Esophagus squamous epithelium (tissue), 5 donors: ENCODE data around the gene INMT. TPM values are rescaled to one million over a fixed set of nuclear protein-coding genes. Genes with fewer than 3 reads are reported as not detected.

ENCODE experiments used
- DNase-seq: peaks from one replicate; lab custom pipeline; 2025; lab: John Stamatoyannopoulos, UW
- H3K27ac ChIP-seq, 4 donors: fragments of 200-600 bp; sonication (generic); one replicate each; pipeline ENCODE4 v1.5.1; 2016 to 2019; ENCODE audit warnings: mild to moderate bottlenecking in 1 of 4
- H3K27me3 ChIP-seq, 4 donors: fragments of 200-600 bp; sonication (generic); 1 replicate in 3 of 4; 2 replicates in 1 of 4; pipeline versions ENCODE4 v1.5.1 to v1.6.0; 2017 to 2021; ENCODE audit warnings: antibody characterized with exemption in 1 of 4
- H3K36me3 ChIP-seq, 3 donors: fragments of 200-600 bp; sonication (generic); one replicate each; pipeline ENCODE4 v1.5.1; 2016 to 2019
- H3K4me1 ChIP-seq, 3 donors: fragments of 200-600 bp; sonication (generic); one replicate each; pipeline ENCODE4 v1.5.1; 2017 to 2019
- H3K4me3 ChIP-seq, 4 donors: fragments of 200-600 bp; sonication (generic); 1 replicate in 3 of 4; 2 replicates in 1 of 4; pipeline ENCODE4 v1.5.1; 2016 to 2019; ENCODE audit warnings: mild to moderate bottlenecking in 2 of 4, moderate library complexity in 1 of 4
- H3K9me3 ChIP-seq, 3 donors: fragments of 200-600 bp; sonication (generic); one replicate each; pipeline ENCODE4 v1.5.1; 2016 to 2019
- POLR2A ChIP-seq, 4 donors: fragments of 450-650 bp; IDR thresholded peaks; one replicate each; pipeline ENCODE4 v1.6.1; 2017; ENCODE audit warnings: antibody characterized with exemption in 4 of 4, mild to moderate bottlenecking in 4 of 4, moderate library complexity in 3 of 4
- WGBS, 2 donors: methylation state at CpG; one replicate each; pipeline ENCODE4 v1.1.5; 2018; 5-methylcytosine and 5-hydroxymethylcytosine counted together
- intact Hi-C: fragments of 100-400 bp; cut with DNase I; formaldehyde crosslinking; loops from one replicate; pipeline ENCODE4 v1.15.0; 2022
- total RNA-seq, 4 donors: library from RNA; depleted of rRNA; stranded (reverse); fragments of >200 nt; gene quantifications; one replicate each; pipeline ENCODE4 v1.1.0, GENCODE V29; 2016
- TF ChIP-seq, protein P1 (sequence below), 6 experiments: fragments of 450-650 bp in 4 of 6; fragments of 200-600 bp in 2 of 6; sonication (generic) in 2 of 6; IDR thresholded peaks; one replicate each; pipeline ENCODE4 v1.5.1; 2016 to 2019; ENCODE audit warnings: antibody characterized with exemption in 6 of 6, mild to moderate bottlenecking in 4 of 6, moderate library complexity in 4 of 6
- donor health status: DM: yes; HTN: yes; CAD: no.

INMT gene
- total RNA-seq, 4 donors from 2014 or later: 0.76 to 40.2 (median 7.8) TPM

- intact Hi-C loops: no loop called here
- peaks cover 0 to 11% (median 0%) of the 10 kb centered on the region in 3 donors for H3K4me1 ChIP-seq
- H3K4me3 ChIP-seq: no peak overlapping the region
- WGBS, 2 donors: 88 to 89% methylated on average over 1 to 4 of the region's 4 CpGs
- H3K36me3 ChIP-seq: peaks cover 0 to 18% (median 0%) of the 10 kb centered on the region in 3 donors
- H3K9me3 ChIP-seq: no peaks in the 10 kb centered on the region
- no peak for TF ChIP-seq POLR2A (IDR thresholded peaks at IDR 0.05)
- TF ChIP-seq, protein P1, sequence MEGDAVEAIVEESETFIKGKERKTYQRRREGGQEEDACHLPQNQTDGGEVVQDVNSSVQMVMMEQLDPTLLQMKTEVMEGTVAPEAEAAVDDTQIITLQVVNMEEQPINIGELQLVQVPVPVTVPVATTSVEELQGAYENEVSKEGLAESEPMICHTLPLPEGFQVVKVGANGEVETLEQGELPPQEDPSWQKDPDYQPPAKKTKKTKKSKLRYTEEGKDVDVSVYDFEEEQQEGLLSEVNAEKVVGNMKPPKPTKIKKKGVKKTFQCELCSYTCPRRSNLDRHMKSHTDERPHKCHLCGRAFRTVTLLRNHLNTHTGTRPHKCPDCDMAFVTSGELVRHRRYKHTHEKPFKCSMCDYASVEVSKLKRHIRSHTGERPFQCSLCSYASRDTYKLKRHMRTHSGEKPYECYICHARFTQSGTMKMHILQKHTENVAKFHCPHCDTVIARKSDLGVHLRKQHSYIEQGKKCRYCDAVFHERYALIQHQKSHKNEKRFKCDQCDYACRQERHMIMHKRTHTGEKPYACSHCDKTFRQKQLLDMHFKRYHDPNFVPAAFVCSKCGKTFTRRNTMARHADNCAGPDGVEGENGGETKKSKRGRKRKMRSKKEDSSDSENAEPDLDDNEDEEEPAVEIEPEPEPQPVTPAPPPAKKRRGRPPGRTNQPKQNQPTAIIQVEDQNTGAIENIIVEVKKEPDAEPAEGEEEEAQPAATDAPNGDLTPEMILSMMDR (IDR thresholded peaks at IDR 0.05): no peak
- H3K27me3 ChIP-seq: no peaks in the 10 kb centered on the region
- DNase-seq: no peak
- no peak overlapping the region for H3K27ac ChIP-seq
Observed at GRCh38 chr7:30776971-30777370, 25.0 kb downstream of the INMT start.

- no peaks in the 10 kb centered on the region for H3K27me3 ChIP-seq
- H3K36me3 ChIP-seq: peaks cover 0 to 31% (median 0%) of the 10 kb centered on the region in 3 donors
- intact Hi-C loops: no loop called here
- WGBS, 2 donors: 83 to 85% methylated on average over 14 to 15 of the region's 15 CpGs
- peak overlapping the region in 1 of 4 donors; percentile 60 for H3K27ac ChIP-seq
- TF ChIP-seq, protein P1 (IDR thresholded peaks at IDR 0.05): no peak
- TF ChIP-seq POLR2A (IDR thresholded peaks at IDR 0.05): no peak
- H3K4me1 ChIP-seq: no peaks in the 10 kb centered on the region
- no peaks in the 10 kb centered on the region for H3K9me3 ChIP-seq
- DNase-seq: no peak
- H3K4me3 ChIP-seq: no peak overlapping the region
Observed at GRCh38 chr7:30778255-30779025, 26.5 kb downstream of the INMT start.

- TF ChIP-seq POLR2A (IDR thresholded peaks at IDR 0.05): no peak
- TF ChIP-seq, protein P1 (IDR thresholded peaks at IDR 0.05): no peak
- no peak for DNase-seq
- Histone ChIP-seq H3K36me3 (peaks cover 0 to 43% (median 0%) of the 10 kb centered on the region in 3 donors), H3K9me3 (no peaks in the 10 kb centered on the region), H3K27me3 (no peaks in the 10 kb centered on the region), H3K4me3 (no peak overlapping the region), H3K27ac (no peak overlapping the region), H3K4me1 (no peaks in the 10 kb centered on the region)
- 72 to 83% methylated on average over 5 of the region's 5 CpGs for WGBS, 2 donors
- intact Hi-C loops: no loop called here
Observed at GRCh38 chr7:30779574-30779973, 27.6 kb downstream of the INMT start.

DNA sequence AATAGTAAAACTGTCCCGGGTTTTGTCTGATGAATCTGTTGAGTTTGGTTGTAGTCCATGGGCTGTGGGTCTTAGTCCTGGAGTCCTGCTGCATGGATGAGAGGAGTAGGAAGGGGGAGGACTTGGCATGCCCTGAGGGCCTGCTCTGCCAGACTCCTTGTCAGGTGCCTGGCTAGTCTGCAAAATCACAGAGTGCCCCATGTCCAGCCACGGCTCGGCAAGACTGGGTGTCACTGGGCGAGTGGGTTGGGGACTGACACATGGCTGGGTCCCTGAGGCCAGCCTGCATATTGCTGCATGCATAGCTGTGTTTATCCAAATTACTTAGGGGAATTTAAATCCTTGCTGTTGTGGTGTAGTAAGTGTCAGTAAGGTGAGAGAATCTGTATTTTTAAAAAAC, 29.0 kb downstream of the INMT start:
- H3K27ac ChIP-seq: no peak overlapping the region
- TF ChIP-seq POLR2A (IDR thresholded peaks at IDR 0.05): no peak
- intact Hi-C loops: no loop called here
- H3K9me3 ChIP-seq: no peaks in the 10 kb centered on the region
- no peaks in the 10 kb centered on the region for H3K4me1 ChIP-seq
- no peak for DNase-seq
- no peak overlapping the region for H3K4me3 ChIP-seq
- WGBS, 2 donors: 83 to 87% methylated on average over 2 to 4 of the region's 4 CpGs
- no peaks in the 10 kb centered on the region for H3K27me3 ChIP-seq
- H3K36me3 ChIP-seq: peaks cover 0 to 54% (median 4%) of the 10 kb centered on the region in 3 donors

- no peaks in the 10 kb centered on the region for H3K9me3 ChIP-seq
- intact Hi-C loops: no loop called here
- DNase-seq: no peak
- TF ChIP-seq, protein P1 (IDR thresholded peaks at IDR 0.05): no peak
- no peak for TF ChIP-seq POLR2A (IDR thresholded peaks at IDR 0.05)
- H3K27me3 ChIP-seq: no peaks in the 10 kb centered on the region
- H3K4me1 ChIP-seq: no peaks in the 10 kb centered on the region
- no peak overlapping the region for H3K4me3 ChIP-seq
- H3K36me3 ChIP-seq: peaks cover 0 to 66% (median 8%) of the 10 kb centered on the region in 3 donors
- H3K27ac ChIP-seq: no peak overlapping the region
Observed at GRCh38 chr7:30782690-30783089, 30.8 kb downstream of the INMT start.
